ENCODE data around the gene SINHCAF. TPM values are rescaled to one million over a fixed set of nuclear protein-coding genes. Genes with fewer than 3 reads are reported as not detected.

SINHCAF gene
- total RNA-seq, 1 donor from 2014 or later: 47.6 TPM

GRCh38 chr12:31234053-31234840, 91.7 kb downstream of the SINHCAF start:
- DNase-seq (ENCODE audit: low read depth in 2 of 2): no peak

GRCh38 chr12:31233061-31233730, 92.8 kb downstream of the SINHCAF start:
- DNase-seq (ENCODE audit: low read depth in 2 of 2): no peak

- no peak for DNase-seq (ENCODE audit: low read depth in 2 of 2)
These were observed 93.5 kb downstream of the SINHCAF start for GRCh38 chr12:31232361-31232965.

GRCh38 chr12:31231611-31232360, 94.2 kb downstream of the SINHCAF start:
- no peak for DNase-seq (ENCODE audit: low read depth in 2 of 2)

All from lung microvascular endothelial cell (primary cell).